Adipocyte (in vitro differentiated cells): ENCODE results near the gene USP9X.
A peak's percentile ranks its signal among the peaks of the same experiment; 100 is the strongest.
"Not testable (repeated sequence)": the region's sequence is repeated elsewhere in the genome, so short reads cannot be mapped to it uniquely, and the experiment has no call there.

Experiments used
- DNase-seq: peaks from one replicate; pipeline ENCODE4 v3.0.0-alpha.2; 2015; ENCODE audit warnings: low read depth
- H3K27me3 ChIP-seq: replicated peaks from 2 replicates; pipeline ENCODE4 v1.7.0; 2013; ENCODE audit warnings: mild to moderate bottlenecking, low read length, moderate library complexity; ENCODE audit not compliant: control insufficient read depth, insufficient read depth
- H3K36me3 ChIP-seq: 2 replicates; pipeline ENCODE4 v1.7.0; 2013; ENCODE audit warnings: low read length, mild to moderate bottlenecking, moderate library complexity; ENCODE audit not compliant: control insufficient read depth, insufficient read depth, severe bottlenecking
- H3K4me1 ChIP-seq: 2 replicates; pipeline ENCODE4 v1.7.0; 2013; ENCODE audit warnings: mild to moderate bottlenecking, low read length, moderate library complexity; ENCODE audit not compliant: control insufficient read depth, insufficient read depth
- H3K4me3 ChIP-seq: 2 replicates; pipeline ENCODE4 v1.7.0; 2013; ENCODE audit warnings: mild to moderate bottlenecking, low read length, moderate library complexity
- H3K9ac ChIP-seq: 2 replicates; pipeline ENCODE4 v1.7.0; 2013; ENCODE audit warnings: mild to moderate bottlenecking, low read length, moderate library complexity
- H3K9me3 ChIP-seq: 2 replicates; pipeline ENCODE4 v1.7.0; 2013; ENCODE audit warnings: mild to moderate bottlenecking, low read length, moderate library complexity; ENCODE audit not compliant: control insufficient read depth

USP9X gene

DNA sequence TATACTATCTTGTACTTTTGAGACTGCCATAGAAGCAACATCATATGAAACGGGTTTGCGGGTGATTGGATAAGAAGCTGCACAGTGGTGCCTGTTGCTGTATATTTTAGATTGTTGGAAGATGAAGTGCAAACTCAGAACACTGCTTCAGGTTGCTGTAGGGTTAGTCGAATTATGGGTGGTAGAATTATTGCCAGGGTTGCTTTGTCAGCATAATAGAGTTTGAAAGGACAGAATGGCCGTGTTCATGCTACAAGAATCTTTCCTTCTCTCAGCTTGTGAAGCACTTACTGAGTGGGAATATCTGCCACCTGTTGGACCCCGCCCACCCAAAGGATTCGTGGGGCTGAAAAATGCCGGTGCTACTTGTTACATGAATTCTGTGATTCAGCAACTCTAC lies 115.5 kb downstream of the USP9X start:
- DNase-seq = no peak
- H3K27me3 ChIP-seq = no peaks in the 10 kb centered on the region
- H3K9ac ChIP-seq = no peak overlapping the region
- peaks cover 9% of the 10 kb centered on the region for H3K9me3 ChIP-seq
- no peak overlapping the region for H3K4me3 ChIP-seq
- peaks cover 82% of the 10 kb centered on the region for H3K36me3 ChIP-seq
- no peaks in the 10 kb centered on the region for H3K4me1 ChIP-seq

DNA sequence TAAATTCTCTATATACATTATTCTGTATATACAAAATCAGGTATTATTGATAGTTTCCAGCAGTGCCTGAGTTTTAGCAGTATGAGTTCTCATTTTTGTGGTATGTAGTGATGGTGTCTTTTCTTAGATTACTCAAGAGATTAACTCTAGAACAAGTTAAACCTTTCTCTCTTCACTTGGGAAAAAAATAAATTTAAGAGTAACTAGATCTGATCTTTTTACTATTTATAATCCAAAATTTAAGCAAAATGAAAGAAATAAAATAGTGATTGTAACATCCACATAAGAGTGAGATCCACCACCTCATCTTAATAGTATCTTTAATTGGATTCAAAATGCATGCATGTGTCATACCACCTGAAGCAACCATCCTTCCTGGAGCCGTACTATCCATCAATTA lies 124.6 kb downstream of the USP9X start:
- no peak for DNase-seq
- peaks cover 87% of the 10 kb centered on the region for H3K36me3 ChIP-seq
- H3K4me1 ChIP-seq = no peaks in the 10 kb centered on the region
- H3K9me3 ChIP-seq = peaks cover 64% of the 10 kb centered on the region
- no peak overlapping the region for H3K9ac ChIP-seq
- peak overlapping the region; percentile 18 for H3K4me3 ChIP-seq
- no peaks in the 10 kb centered on the region for H3K27me3 ChIP-seq

DNA sequence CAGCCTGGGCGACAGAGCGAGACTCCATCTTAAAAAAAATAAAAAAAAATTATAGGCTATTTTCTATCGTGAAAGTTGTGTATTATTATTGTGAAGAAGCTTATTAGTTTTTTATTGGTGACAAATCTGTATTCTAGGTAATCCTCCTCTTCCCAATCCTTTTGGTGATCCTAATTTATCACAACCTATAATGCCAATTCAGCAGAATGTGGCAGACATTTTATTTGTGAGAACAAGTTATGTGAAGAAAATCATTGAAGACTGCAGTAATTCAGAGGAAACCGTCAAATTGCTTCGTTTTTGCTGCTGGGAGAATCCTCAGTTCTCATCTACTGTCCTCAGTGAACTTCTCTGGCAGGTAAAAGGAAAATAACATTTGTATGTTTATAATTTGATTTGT lies 139.4 kb downstream of the USP9X start:
- no peak for DNase-seq
- Histone ChIP-seq H3K9ac (no peak overlapping the region), H3K9me3 (no peaks in the 10 kb centered on the region), H3K4me3 (no peak overlapping the region), H3K4me1 (no peaks in the 10 kb centered on the region), H3K27me3 (no peaks in the 10 kb centered on the region), H3K36me3 (peaks cover 65% of the 10 kb centered on the region)

DNA sequence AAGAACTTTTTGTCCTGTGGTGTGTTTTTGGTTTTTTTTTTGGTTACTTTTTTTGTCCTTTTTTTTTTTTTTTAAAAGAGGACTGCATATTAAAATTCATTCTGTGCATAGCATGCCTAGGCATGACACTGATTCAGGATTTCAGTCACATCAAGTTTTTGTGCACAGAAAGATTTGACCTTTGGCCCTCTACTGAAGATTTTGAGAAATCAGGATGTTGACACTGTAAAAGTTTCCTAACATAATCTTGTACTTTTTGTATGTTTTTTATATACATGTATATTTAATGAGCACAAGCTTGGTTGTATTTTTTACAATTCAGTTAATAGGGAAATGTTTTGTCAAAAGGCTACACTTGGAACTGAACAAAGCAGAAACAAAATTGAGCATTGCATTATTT lies 148.7 kb downstream of the USP9X start:
- Histone ChIP-seq H3K9me3 (no peaks in the 10 kb centered on the region), H3K4me3 (no peak overlapping the region), H3K9ac (no peak overlapping the region), H3K4me1 (peaks cover 12% of the 10 kb centered on the region), H3K36me3 (peaks cover 49% of the 10 kb centered on the region), H3K27me3 (no peaks in the 10 kb centered on the region)
- DNase-seq = no peak

DNA sequence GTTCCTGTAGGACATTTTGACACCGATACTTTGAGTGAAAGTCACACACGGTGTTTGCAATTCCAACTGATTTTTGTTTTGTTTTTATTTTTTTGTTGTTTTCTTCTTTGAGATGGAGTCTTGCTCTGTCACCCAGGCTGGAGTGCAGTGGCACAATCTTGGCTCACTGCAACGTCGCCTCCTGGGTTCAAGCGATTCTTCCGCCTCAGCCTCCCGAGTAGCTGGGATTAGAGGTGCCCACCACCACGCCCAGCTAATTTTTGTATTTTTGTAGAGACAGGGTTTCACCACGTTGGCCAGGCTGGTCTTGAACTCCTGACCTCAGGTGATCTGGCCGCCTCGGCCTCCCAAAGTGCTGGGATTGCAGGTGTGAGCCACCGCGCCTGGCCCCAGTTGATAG lies 149.2 kb downstream of the USP9X start:
- H3K9me3 ChIP-seq, H3K4me3 ChIP-seq, DNase-seq, H3K9ac ChIP-seq, H3K27me3 ChIP-seq: not testable (repeated sequence)
- H3K4me1 ChIP-seq = peaks cover 12% of the 10 kb centered on the region
- peaks cover 44% of the 10 kb centered on the region for H3K36me3 ChIP-seq

DNA sequence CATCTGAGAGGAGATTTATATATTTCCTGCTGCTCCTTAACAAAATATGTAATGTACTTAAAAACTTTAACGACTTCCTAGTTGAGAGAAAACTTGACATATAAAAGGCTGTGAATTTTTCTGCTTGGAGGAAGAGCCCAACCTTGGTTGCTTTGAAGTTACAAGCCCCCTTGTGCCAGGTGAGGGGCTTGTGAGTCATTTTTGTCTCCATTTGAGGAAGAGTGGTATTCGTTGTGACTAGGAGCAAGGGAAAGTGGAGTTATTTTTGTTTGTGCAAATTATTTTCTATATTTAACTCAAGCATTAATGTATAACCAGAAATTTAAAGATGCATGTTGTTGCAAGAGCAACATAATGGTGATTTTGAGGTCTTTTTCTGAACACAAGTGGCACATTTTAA lies 149.7 kb downstream of the USP9X start:
- no peak overlapping the region for H3K4me3 ChIP-seq
- H3K36me3 ChIP-seq = peaks cover 39% of the 10 kb centered on the region
- DNase-seq = no peak
- H3K9ac ChIP-seq = no peak overlapping the region
- no peaks in the 10 kb centered on the region for H3K27me3 ChIP-seq
- H3K4me1 ChIP-seq = peaks cover 12% of the 10 kb centered on the region
- H3K9me3 ChIP-seq = no peaks in the 10 kb centered on the region

DNA sequence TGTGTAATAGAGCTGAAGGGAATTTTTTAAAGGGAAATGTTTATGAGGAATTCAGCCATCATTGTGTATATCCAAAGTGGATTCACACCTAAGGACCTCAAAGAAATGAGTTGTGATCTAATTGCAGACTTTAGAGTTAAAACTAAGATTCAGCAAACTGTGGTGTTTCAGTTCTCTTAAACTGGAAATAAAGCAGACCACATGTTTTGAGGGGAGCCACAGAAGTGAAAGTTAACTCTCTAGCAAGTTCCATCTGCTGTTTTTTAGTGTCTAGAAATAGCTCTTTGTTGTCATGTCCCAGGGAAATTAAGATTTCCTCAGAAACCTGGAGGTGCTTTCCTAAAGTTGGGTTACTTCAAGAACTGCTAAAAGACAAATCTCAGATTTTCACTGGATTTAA lies 151.4 kb downstream of the USP9X start:
- H3K9ac ChIP-seq = no peak overlapping the region
- peaks cover 12% of the 10 kb centered on the region for H3K4me1 ChIP-seq
- no peak for DNase-seq
- H3K27me3 ChIP-seq = no peaks in the 10 kb centered on the region
- no peak overlapping the region for H3K4me3 ChIP-seq
- no peaks in the 10 kb centered on the region for H3K9me3 ChIP-seq
- H3K36me3 ChIP-seq = peaks cover 24% of the 10 kb centered on the region

- peaks cover 3% of the 10 kb centered on the region for H3K4me1 ChIP-seq
- no peak overlapping the region for H3K4me3 ChIP-seq
- no peaks in the 10 kb centered on the region for H3K27me3 ChIP-seq
- no peak overlapping the region for H3K9ac ChIP-seq
- H3K9me3 ChIP-seq = no peaks in the 10 kb centered on the region
- no peaks in the 10 kb centered on the region for H3K36me3 ChIP-seq
- no peak for DNase-seq
Measured at GRCh38 chrX:41240509-41240908, 155.3 kb downstream of the USP9X start.

- no peak for DNase-seq
- Histone ChIP-seq H3K4me3 (no peak overlapping the region), H3K27me3 (no peaks in the 10 kb centered on the region), H3K9ac (no peak overlapping the region), H3K9me3 (no peaks in the 10 kb centered on the region), H3K4me1 (peaks cover 3% of the 10 kb centered on the region), H3K36me3 (no peaks in the 10 kb centered on the region)
Measured at GRCh38 chrX:41241962-41242361, 156.7 kb downstream of the USP9X start.

DNA sequence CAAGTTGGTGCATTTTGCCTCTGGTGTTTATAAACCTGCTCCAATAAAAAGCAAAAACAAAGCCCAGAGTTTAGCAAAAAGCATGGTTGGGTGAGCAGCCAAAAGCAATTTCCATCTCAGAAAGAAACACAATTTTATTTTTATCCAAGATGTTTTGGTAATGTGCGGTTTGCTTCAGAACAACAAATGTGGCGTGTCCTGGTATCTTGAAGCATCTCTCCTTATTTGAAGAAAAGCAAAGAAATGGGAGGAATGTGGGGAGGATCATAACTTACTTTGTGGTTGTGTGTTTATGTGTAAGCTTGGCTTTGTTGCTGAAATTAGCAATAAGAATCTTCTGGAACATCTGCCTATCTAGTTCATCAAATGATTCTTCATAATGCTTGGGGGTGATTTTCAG lies 160.4 kb downstream of the USP9X start:
- Histone ChIP-seq H3K27me3 (peaks cover 6% of the 10 kb centered on the region), H3K36me3 (no peaks in the 10 kb centered on the region), H3K9ac (no peak overlapping the region), H3K9me3 (no peaks in the 10 kb centered on the region), H3K4me3 (no peak overlapping the region), H3K4me1 (no peaks in the 10 kb centered on the region)
- DNase-seq = peak; percentile 43

DNA sequence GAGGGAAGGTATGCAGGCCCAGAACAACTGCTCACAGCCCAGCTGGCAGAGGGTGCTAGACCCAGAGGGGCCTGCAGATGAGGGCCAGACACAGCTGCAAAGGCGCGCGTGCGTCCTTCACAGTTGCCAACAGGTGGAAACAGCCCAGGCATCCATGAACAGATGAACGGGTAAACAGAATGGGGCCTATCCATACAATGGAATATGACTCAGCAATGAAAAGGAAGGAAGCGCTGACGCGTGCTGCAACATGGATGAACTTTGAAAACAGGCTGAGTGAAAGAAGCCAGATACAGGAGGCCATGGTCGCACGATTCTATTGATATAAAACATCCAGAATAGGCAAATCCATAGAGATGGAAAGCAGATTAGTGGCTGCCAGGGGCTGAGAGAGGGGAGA lies 165.6 kb downstream of the USP9X start:
- DNase-seq = no peak

DNA sequence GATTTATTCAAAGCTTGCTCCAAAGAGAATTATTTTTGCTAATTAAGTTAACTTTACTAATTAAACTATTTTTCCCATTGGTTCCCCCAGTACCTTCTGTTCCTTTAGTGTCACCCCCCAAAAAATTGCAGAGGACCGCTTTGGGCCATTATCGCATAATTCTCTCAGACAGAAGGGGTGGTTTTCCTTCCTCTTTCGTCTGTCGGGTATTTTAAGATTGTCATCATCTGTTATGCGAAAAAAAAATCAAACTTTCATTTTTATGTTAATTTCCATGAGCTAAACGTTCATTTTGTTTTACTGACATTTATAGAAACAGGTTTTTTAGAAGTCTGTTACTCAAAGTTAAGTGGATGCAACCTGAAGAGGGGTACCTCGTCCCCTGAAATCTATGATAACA lies 172.6 kb downstream of the USP9X start:
- DNase-seq = no peak
- H3K36me3 ChIP-seq = no peaks in the 10 kb centered on the region
- H3K27me3 ChIP-seq = peaks cover 8% of the 10 kb centered on the region
- H3K4me1 ChIP-seq = no peaks in the 10 kb centered on the region
- no peak overlapping the region for H3K9ac ChIP-seq
- H3K9me3 ChIP-seq = no peaks in the 10 kb centered on the region
- H3K4me3 ChIP-seq = no peak overlapping the region

More for the DNA sequence above, 165.6 kb downstream of the USP9X start:
- Histone ChIP-seq H3K36me3 (no peaks in the 10 kb centered on the region), H3K27me3 (peaks cover 17% of the 10 kb centered on the region), H3K9me3 (no peaks in the 10 kb centered on the region), H3K4me1 (no peaks in the 10 kb centered on the region), H3K9ac (no peak overlapping the region), H3K4me3 (no peak overlapping the region)
